ENCODE measurements around the gene ANKRD44.
A peak's percentile ranks its signal among the peaks of the same experiment; 100 is the strongest.

Gene ANKRD44

DNA sequence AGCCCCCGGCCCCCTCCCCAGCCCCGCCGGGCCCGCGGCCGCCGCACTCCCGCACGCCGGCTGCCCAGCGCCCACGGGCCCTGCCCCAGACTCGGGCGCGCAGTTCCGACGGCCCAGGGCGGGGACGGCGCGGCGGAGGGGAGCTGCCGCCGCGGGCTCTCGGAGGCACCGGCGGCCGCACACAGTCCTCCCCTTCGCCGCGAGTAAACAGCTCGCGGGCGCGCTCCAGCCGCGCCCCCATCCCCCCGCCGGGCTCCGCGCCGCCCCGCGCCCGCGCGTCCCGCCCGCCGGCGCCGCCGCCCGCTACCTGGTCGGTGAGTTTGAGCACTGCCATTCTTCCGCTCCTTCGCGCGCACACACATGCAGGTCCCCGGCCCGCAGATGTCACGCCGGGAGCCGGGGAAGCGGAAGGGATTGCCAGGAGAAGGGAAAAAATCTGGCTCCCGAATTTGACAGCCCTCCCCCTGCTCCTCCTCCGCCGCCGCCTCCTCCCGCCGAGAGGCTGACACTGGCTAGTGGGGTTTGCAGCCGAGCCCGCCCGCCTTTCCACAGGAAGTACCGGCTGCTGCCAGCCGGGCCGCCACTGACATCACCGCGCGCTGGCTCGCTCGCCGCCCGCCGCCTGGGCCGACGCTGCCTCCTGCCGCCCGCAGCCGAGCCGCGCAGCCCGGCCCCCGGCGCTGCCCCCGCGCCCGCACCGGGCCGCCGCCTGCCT lies at the start of gene ANKRD44:
TSS of gene ANKRD44 (minus strand) at position 510 of the 715 bp plus-strand sequence. CDS start at position 334, 176 bp downstream.
- TF ChIP-seq, protein P1, sequence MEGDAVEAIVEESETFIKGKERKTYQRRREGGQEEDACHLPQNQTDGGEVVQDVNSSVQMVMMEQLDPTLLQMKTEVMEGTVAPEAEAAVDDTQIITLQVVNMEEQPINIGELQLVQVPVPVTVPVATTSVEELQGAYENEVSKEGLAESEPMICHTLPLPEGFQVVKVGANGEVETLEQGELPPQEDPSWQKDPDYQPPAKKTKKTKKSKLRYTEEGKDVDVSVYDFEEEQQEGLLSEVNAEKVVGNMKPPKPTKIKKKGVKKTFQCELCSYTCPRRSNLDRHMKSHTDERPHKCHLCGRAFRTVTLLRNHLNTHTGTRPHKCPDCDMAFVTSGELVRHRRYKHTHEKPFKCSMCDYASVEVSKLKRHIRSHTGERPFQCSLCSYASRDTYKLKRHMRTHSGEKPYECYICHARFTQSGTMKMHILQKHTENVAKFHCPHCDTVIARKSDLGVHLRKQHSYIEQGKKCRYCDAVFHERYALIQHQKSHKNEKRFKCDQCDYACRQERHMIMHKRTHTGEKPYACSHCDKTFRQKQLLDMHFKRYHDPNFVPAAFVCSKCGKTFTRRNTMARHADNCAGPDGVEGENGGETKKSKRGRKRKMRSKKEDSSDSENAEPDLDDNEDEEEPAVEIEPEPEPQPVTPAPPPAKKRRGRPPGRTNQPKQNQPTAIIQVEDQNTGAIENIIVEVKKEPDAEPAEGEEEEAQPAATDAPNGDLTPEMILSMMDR (conservative IDR thresholded peaks at IDR 0.05; ENCODE audit: low read depth, low read length): no peak
- peak within 1 kb of the TSS; percentile 73 for H3K4me3 ChIP-seq (ENCODE audit: low read length)
- no peak for DNase-seq (ENCODE audit: low read depth)

DNA sequence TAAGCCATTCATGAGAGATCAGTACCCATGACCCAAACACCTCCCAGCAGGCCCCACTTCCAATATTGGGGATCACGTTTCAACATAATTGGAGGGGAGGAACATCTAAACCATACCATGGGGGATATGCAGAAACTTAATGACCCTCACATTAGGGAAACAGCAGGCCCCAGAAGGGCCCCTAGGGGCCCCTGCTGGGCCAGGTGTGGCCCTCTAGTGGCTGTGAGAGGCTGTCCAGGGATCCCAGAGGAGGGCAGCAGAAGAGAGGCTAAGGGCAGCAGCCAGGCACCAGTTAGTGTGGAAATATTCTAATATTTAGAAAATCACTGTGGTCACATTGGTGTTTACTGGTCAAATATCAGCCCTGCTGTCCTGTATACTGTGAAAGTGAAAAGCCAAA lies 49.3 kb upstream of the ANKRD44 start:
- TF ChIP-seq, protein P1 (conservative IDR thresholded peaks at IDR 0.05; ENCODE audit: low read depth, low read length): no peak
- no peak for DNase-seq (ENCODE audit: low read depth)
- no peak overlapping the region for H3K4me3 ChIP-seq (ENCODE audit: low read length)

DNA sequence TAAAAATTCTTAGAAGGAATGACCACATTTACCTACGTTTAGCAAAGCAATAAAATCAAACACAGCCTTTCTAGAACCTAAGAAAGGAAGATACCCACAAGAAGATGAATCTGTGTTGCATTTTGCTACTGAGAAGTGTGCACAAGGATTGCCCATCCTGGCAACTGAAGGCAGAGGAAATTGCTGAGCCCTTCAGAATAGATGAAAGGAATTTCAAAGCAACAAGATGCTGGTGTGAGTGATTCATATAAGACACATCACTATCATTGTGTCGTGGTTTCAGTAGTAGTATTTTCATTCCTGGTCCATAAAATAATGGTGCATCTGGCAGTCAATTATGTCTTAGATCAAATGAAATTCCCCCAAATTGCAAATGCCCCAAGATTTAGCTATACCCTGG lies 48.4 kb upstream of the ANKRD44 start:
- TF ChIP-seq, protein P1 (conservative IDR thresholded peaks at IDR 0.05; ENCODE audit: low read depth, low read length): no peak
- no peak overlapping the region for H3K4me3 ChIP-seq (ENCODE audit: low read length)
- DNase-seq (ENCODE audit: low read depth): no peak

DNA sequence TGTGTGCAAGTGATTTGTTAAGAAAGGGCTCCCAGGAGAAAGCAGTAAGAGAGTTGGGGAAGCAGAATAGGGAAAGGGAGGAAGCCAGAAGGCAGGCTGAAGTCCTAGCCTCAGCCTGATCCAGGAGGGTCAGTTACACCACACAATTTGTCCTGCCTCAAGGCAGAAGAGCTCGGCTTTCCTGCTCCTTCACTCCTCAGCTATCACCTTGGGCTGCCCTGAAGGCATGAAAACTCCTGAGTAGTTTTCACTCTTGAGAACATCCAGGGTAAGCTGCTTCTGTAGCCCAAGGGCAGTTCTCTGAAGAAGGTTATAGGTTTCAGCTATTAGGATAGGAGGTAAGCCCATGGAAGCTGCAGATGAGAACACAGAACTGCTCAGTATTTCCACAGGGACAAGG lies 47.4 kb upstream of the ANKRD44 start:
- no peak overlapping the region for H3K4me3 ChIP-seq (ENCODE audit: low read length)
- TF ChIP-seq, protein P1 (conservative IDR thresholded peaks at IDR 0.05; ENCODE audit: low read depth, low read length): no peak
- DNase-seq (ENCODE audit: low read depth): no peak

DNA sequence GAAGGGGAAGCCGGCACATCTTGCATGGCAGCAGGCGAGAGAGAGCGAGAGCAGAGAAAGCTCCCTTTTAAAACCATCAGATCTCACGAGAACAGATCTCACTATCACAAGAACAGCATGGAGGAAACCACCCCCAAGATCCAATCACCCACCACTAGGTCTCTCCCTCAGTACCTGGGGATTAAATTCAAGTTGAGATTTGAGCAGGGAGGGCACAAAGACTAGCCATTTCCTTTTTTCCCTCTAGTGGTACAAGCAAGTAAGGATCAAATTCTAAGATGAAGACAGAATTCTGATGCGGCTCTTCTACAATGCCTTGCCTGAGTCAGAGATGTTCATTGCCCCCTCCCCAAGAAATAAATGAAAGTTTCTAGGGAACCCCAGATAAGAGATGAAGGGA lies 45.6 kb upstream of the ANKRD44 start:
- H3K4me3 ChIP-seq (ENCODE audit: low read length): no peak overlapping the region
- DNase-seq (ENCODE audit: low read depth): no peak
- TF ChIP-seq, protein P1 (conservative IDR thresholded peaks at IDR 0.05; ENCODE audit: low read depth, low read length): peak; percentile 51

DNA sequence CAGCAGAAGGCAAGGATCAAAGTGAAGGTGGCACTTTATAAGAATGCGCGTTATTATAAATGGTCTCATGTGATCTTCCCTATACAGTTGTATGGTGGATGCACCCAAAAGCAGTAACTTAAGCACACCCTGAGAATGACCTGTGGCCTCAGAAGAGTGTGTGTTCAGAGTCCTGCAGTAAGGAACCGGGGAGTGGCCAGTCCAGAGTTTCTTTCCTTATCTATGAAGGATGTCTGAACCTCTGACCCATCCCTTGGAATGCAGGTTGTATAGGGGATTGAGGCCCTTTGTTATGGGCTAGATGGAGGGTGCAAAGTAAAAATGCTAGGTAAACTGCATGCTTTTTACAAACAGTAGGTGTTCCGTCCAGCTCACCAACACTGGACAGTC lies 43.6 kb upstream of the ANKRD44 start:
- H3K4me3 ChIP-seq (ENCODE audit: low read length): no peak overlapping the region
- TF ChIP-seq, protein P1 (conservative IDR thresholded peaks at IDR 0.05; ENCODE audit: low read depth, low read length): no peak
- no peak for DNase-seq (ENCODE audit: low read depth)

Measured in retinal pigment epithelial cell (primary cell).